GM12878 (cell line): ENCODE measurements around the gene OVCA2. TPM values are rescaled to one million over a fixed set of nuclear protein-coding genes. Genes with fewer than 3 reads are reported as not detected.

Experiments used
- ATAC-seq: fragments of 200-7000 bp; cut with Tn5 transposase; 3 replicates; pipeline ENCODE4 v1.9.1; 2020; ENCODE audit warnings: mild to moderate bottlenecking, moderate library complexity
- BruUV-seq: library from RNA; stranded (reverse); fragments of 400-500 nt; replicated peaks from 2 replicates; lab custom pipeline; 2021; lab: Mats Ljungman, UMichigan
- CTCF ChIA-PET: fragments of 300-600 bp; sonication (Branson Sonifier 250); formaldehyde crosslinking; extraction: SDS; loops from one replicate; lab custom pipeline; 2021; ENCODE audit warnings: inconsistent platforms; lab: Yijun Ruan, JAX
- POLR2A ChIA-PET: fragments of 350-600 bp; formaldehyde crosslinking; extraction: SDS; loops from one replicate; lab custom pipeline; 2021; ENCODE audit warnings: inconsistent platforms; lab: Charles Lee
- RAD21 ChIA-PET: fragments of 300-600 bp; sonication (Branson Sonifier 250); formaldehyde crosslinking; loops from one replicate; lab custom pipeline; 2023; ENCODE audit warnings: antibody characterized with exemption; ENCODE audit not compliant: unreplicated experiment; lab: Charles Lee
- SMC1A ChIA-PET: fragments of 300-600 bp; sonication (Branson Sonifier 250); formaldehyde crosslinking; loops from one replicate; lab custom pipeline; 2023; ENCODE audit not compliant: unreplicated experiment, uncharacterized antibody; lab: Charles Lee
- DNase-seq: peaks from one replicate; pipeline ENCODE4 v3.0.0-alpha.2; 2011; ENCODE audit warnings: low read depth, low spot score
- FAIRE-seq: peaks from 3 replicates; lab custom pipeline; 2011; peaks lifted over from hg19 to GRCh38; lab: Jason Lieb, UNC
- H2AFZ ChIP-seq: 2 replicates; pipeline ENCODE4 v1.6.0; 2011; ENCODE audit warnings: low read depth, low read length, control low read depth; ENCODE audit not compliant: control insufficient read depth
- H3K27ac ChIP-seq: 2 replicates; pipeline ENCODE4 v1.5.1; 2011; ENCODE audit warnings: control low read depth; ENCODE audit not compliant: control insufficient read depth, insufficient read depth
- H3K27me3 ChIP-seq, 2 experiments: replicated peaks in 1 of 2; 2 replicates each; pipeline versions ENCODE4 v1.6.0 to v1.6.1; 2011; ENCODE audit warnings: low read length in 1 of 2; ENCODE audit not compliant: control insufficient read depth in 2 of 2, insufficient read depth in 2 of 2
- H3K36me3 ChIP-seq, 2 experiments: 2 replicates each; pipeline ENCODE4 v1.5.1; 2011; ENCODE audit warnings: low read length in 1 of 2; ENCODE audit not compliant: control insufficient read depth in 2 of 2, insufficient read depth in 2 of 2
- H3K4me1 ChIP-seq: 2 replicates; pipeline ENCODE4 v1.6.1; 2011; ENCODE audit warnings: mild to moderate bottlenecking, low read length, moderate library complexity, mixed read lengths; ENCODE audit not compliant: control insufficient read depth, insufficient read depth
- H3K4me2 ChIP-seq: 2 replicates; pipeline ENCODE4 v1.6.0; 2011; ENCODE audit warnings: control low read depth; ENCODE audit not compliant: control insufficient read depth, insufficient read depth
- H3K4me3 ChIP-seq: fragments of 200-600 bp; sonication (generic); 2 replicates; pipeline ENCODE4 v1.5.1; 2016
- H3K79me2 ChIP-seq: 2 replicates; pipeline ENCODE4 v1.6.0; 2011; ENCODE audit warnings: low read length; ENCODE audit not compliant: control insufficient read depth, insufficient read depth
- H3K9ac ChIP-seq: 2 replicates; pipeline ENCODE4 v1.8.0; 2011; ENCODE audit warnings: low read length, control low read depth, mixed read lengths; ENCODE audit not compliant: control insufficient read depth, insufficient read depth
- H3K9me3 ChIP-seq: replicated peaks from 3 replicates; pipeline ENCODE4 v1.5.1; 2011; ENCODE audit warnings: mild to moderate bottlenecking, low read length; ENCODE audit not compliant: control insufficient read depth, insufficient read depth
- H4K20me1 ChIP-seq: 2 replicates; pipeline ENCODE4 v1.6.0; 2011; ENCODE audit not compliant: control insufficient read depth, insufficient read depth
- CHD1 ChIP-seq: IDR thresholded peaks from 2 replicates; pipeline ENCODE4 v1.6.1; 2012; ENCODE audit warnings: low read depth, low read length, improper control_type of control experiment
- HDGF ChIP-seq: fragments of 450-650 bp; IDR thresholded peaks from 2 replicates; pipeline ENCODE4 v1.6.1; 2016; ENCODE audit warnings: antibody characterized with exemption
- POLR2A ChIP-seq: IDR thresholded peaks from 2 replicates; pipeline ENCODE4 v1.6.1; 2011; ENCODE audit warnings: low read depth, mild to moderate bottlenecking, low read length
- POLR2AphosphoS2 ChIP-seq: IDR thresholded peaks from 2 replicates; pipeline ENCODE4 v1.6.1; 2011; ENCODE audit warnings: low read depth, mild to moderate bottlenecking, low read length, improper control_type of control experiment, moderate library complexity
- SMAD5 ChIP-seq: IDR thresholded peaks from 2 replicates; pipeline ENCODE4 v1.6.1; 2016; ENCODE audit warnings: antibody characterized with exemption, low read depth
- YBX1 ChIP-seq: fragments of 450-650 bp; IDR thresholded peaks from 2 replicates; pipeline ENCODE4 v1.6.1; 2016; ENCODE audit warnings: antibody characterized with exemption
- WGBS: methylation state at CpG from one replicate; pipeline ENCODE4 v1.1.6; 2016; ENCODE audit warnings: low lambda C conversion rate; ENCODE audit not compliant: insufficient replicate concordance, insufficient coverage; ENCODE audit errors: missing lambda C conversion rate; 5-methylcytosine and 5-hydroxymethylcytosine counted together
- in situ Hi-C: fragments of 300-500 bp; cut with MboI; formaldehyde crosslinking; loops from 9 replicates; pipeline ENCODE4 v1.14.3; 2018; ENCODE audit warnings: mixed read lengths
- intact Hi-C: fragments of 100-400 bp; cut with micrococcal nuclease; formaldehyde crosslinking; loops from one replicate; pipeline ENCODE4 v1.14.2; 2022; ENCODE audit not compliant: unreplicated experiment
- polyA plus RNA-seq, 11 experiments: library from polyadenylated mRNA; depleted of rRNA in 4 of 11; unstranded in 6 of 11; stranded (reverse) in 5 of 11; fragments of >200 nt; fragmentation: Nextera tagmentation in 4 of 11; fragmentation: Illumina TruSeq in 1 of 11; extraction: Ambion mirVana in 4 of 11; extraction: Trizol in 1 of 11; gene quantifications; 1 replicate in 1 of 11; 2 replicates in 10 of 11; pipeline versions ENCODE4 v1.2.1 to v1.2.3, GENCODE V29; 2011 to 2016; ENCODE audit warnings: inconsistent platforms in 2 of 11, missing spikeins in 2 of 11, low read depth in 1 of 11
- total RNA-seq, 4 experiments: library from RNA; depleted of rRNA in 3 of 4; stranded (reverse); fragments of >200 nt in 3 of 4; fragmentation: Illumina TruSeq in 1 of 4; extraction: Trizol in 1 of 4; gene quantifications; 2 replicates each; pipeline versions ENCODE4 v1.2.1 to v1.2.3, GENCODE V29; 2013 to 2021

OVCA2 gene
- total and polyA plus RNA-seq, 10 of the 15 experiments (the other 5 are each of a cell fraction or from before 2014, with no cell fraction given), result 6.1 to 75.3 (median 40.7) TPM

DNA sequence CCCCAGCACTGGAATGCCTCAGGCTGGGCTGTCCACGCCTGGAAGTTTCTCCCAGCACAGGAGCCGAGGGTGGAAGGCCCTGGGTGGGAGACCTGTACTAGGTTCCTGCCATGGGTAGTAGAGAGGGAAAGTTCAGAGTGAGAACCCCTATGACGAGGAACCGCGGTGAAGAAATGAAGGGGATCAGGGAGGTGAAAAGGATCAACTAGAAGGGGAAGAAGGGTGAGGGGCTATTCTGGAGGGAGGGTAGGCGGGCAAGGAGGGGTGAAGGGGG lies 18.5 kb downstream of the OVCA2 start:
- 85% methylated on average over 5 of the region's 6 CpGs for WGBS
- intact Hi-C loops (no loop called here), in situ Hi-C loops (loop anchor here (10.0 kb wide), 1 partner anchor 184 kb away; no protein-coding TSS in a partner anchor)
- Histone ChIP-seq H3K27ac (peak overlapping the region; percentile 84; the same call in 1 of the 2 replicates), H3K9me3 (no peaks in the 10 kb centered on the region; the same call in 2 of the 3 replicates), H3K27me3 (no peaks in the 10 kb centered on the region), H2AFZ (no peak overlapping the region), H3K4me3 (peak overlapping the region; percentile 95; the same call in 1 of the 2 replicates), H3K4me1 (peaks cover 45% of the 10 kb centered on the region), H3K4me2 (peak overlapping the region; percentile 81; the same call in 1 of the 2 replicates), H4K20me1 (no peaks in the 10 kb centered on the region), H3K9ac (peak overlapping the region; percentile 80), H3K79me2 (peaks cover 49% of the 10 kb centered on the region), H3K36me3 (peaks cover 17 to 27% of the 10 kb centered on the region in 2 experiments)
- no TSS peak for BruUV-seq
- TF ChIP-seq CHD1 (no peak), POLR2A (peak; percentile 60; the same call in 1 of the 2 replicates), SMAD5 (0 out of 2 replicates have a peak, but pooled peaks have one; percentile 7), POLR2AphosphoS2 (0 out of 2 replicates have a peak, but pooled peaks have one; percentile 29), YBX1 (no peak), HDGF (peak; percentile 16; the same call in 1 of the 2 replicates)
- FAIRE-seq (no peak), DNase-seq (no peak), ATAC-seq (no peak)
- ChIA-PET POLR2A (interaction anchor here (0.9 to 2.2 kb wide), 3 partner anchors 9 to 185 kb away, joined by 4 to 7 read pairs (median 4); no protein-coding TSS in a partner anchor), RAD21 (interaction anchor here (1.1 to 8.4 kb wide), 4 partner anchors 9 to 185 kb away, joined by 4 to 271 read pairs (median 82); no protein-coding TSS in a partner anchor), SMC1A (interaction anchor here (0.9 to 8.6 kb wide), 9 partner anchors 9 to 193 kb away, joined by 3 to 141 read pairs (median 11); no protein-coding TSS in a partner anchor), CTCF (interaction anchor here (0.5 to 8.4 kb wide), 9 partner anchors 9 to 242 kb away, joined by 3 to 265 read pairs (median 26); no protein-coding TSS in a partner anchor)
